ENCODE results near the gene SLAMF1. TPM values are rescaled to one million over a fixed set of nuclear protein-coding genes. Genes with fewer than 3 reads are reported as not detected.

SLAMF1 gene
- total and polyA plus RNA-seq, 4 experiments from 2014 or later, result 21.4 to 62.5 (median 59.9) TPM

- H3K4me1 ChIP-seq (ENCODE audit: insufficient read depth, low read length), result peaks cover 55% of the 10 kb centered on the region
- H3K4me1 Mint-ChIP-seq, result peaks cover 43 to 60% (median 49%) of the 10 kb centered on the region in 4 donors
- peaks cover 59% of the 10 kb centered on the region for H3K36me3 ChIP-seq (ENCODE audit: insufficient read depth, low read length)
- peaks cover 60 to 80% of the 10 kb centered on the region in 2 donors for H3K36me3 Mint-ChIP-seq
- no peaks in the 10 kb centered on the region for H3K9me3 ChIP-seq (ENCODE audit: control insufficient read depth in 1 of 2, low read length in 2 of 2)
- peak overlapping the region; percentile 55 for H3K27ac ChIP-seq (ENCODE audit: low read depth, low read length)
- CTCF ChIA-PET (ENCODE audit: partially characterized antibody), result interaction anchor here (0.9 to 15.8 kb wide), 29 partner anchors 8 to 273 kb away, joined by 3 to 310 read pairs (median 8); partner anchors contain the start of genes CD48, ITLN2 and SLAMF1
- no peak overlapping the region for H3K4me3 ChIP-seq (ENCODE audit: low read length in 2 of 2)
- intact Hi-C loops (cut with micrococcal nuclease), result loop anchor here (5.0 kb wide), 1 partner anchor 312 kb away; no protein-coding TSS in a partner anchor
- DNase-seq, result no peak
- H3K4me3 Mint-ChIP-seq, result no peak overlapping the region
- POLR2A ChIA-PET (ENCODE audit: partially characterized antibody), result interaction anchor here (0.9 to 7.5 kb wide), 9 partner anchors 15 to 88 kb away, joined by 3 to 85 read pairs (median 5); partner anchors contain the start of gene CD48
- peaks cover 0 to 2% (median 0%) of the 10 kb centered on the region in 8 donors for H3K9me3 Mint-ChIP-seq
- no peaks in the 10 kb centered on the region for H3K27me3 ChIP-seq (ENCODE audit: insufficient read depth, low read length)
- peak overlapping the region in 6 of 7 donors; percentile 32 to 97 (median 88) for H3K27ac Mint-ChIP-seq
- H3K27me3 Mint-ChIP-seq, result no peaks in the 10 kb centered on the region
These were observed 33.6 kb upstream of the SLAMF1 start for GRCh38 chr1:160680399-160680798.

- no peaks in the 10 kb centered on the region for H3K27me3 ChIP-seq (ENCODE audit: insufficient read depth, low read length)
- no peak overlapping the region for H3K27ac ChIP-seq (ENCODE audit: low read depth, low read length)
- Mint-ChIP-seq H3K27ac (peak overlapping the region; percentile 3 to 90 (median 63)), H3K4me1 (peaks cover 38 to 55% (median 48%) of the 10 kb centered on the region in 4 donors), H3K9me3 (peaks cover 0 to 1% (median 0%) of the 10 kb centered on the region in 8 donors), H3K4me3 (peak overlapping the region in 1 of 8 donors; percentile 2), H3K27me3 (no peaks in the 10 kb centered on the region), H3K36me3 (peaks cover 55 to 75% of the 10 kb centered on the region in 2 donors)
- ChIA-PET POLR2A (ENCODE audit: partially characterized antibody) (interaction anchor here (1.2 to 7.5 kb wide), 7 partner anchors 27 to 88 kb away, joined by 3 to 85 read pairs (median 18); partner anchors contain the start of gene CD48), CTCF (ENCODE audit: partially characterized antibody) (interaction anchor here (0.9 to 15.8 kb wide), 20 partner anchors 15 to 273 kb away, joined by 3 to 310 read pairs (median 18); partner anchors contain the start of genes CD48, ITLN2 and SLAMF1)
- H3K4me3 ChIP-seq (ENCODE audit: low read length in 2 of 2), result no peak overlapping the region
- H3K36me3 ChIP-seq (ENCODE audit: insufficient read depth, low read length), result peaks cover 55% of the 10 kb centered on the region
- no peaks in the 10 kb centered on the region for H3K9me3 ChIP-seq (ENCODE audit: control insufficient read depth in 1 of 2, low read length in 2 of 2)
- intact Hi-C loops (cut with micrococcal nuclease), result loop anchor here (5.0 kb wide), 2 partner anchors 138 to 312 kb away; no protein-coding TSS in a partner anchor
- peaks cover 55% of the 10 kb centered on the region for H3K4me1 ChIP-seq (ENCODE audit: insufficient read depth, low read length)
- DNase-seq, result no peak
These were observed 33.0 kb upstream of the SLAMF1 start for GRCh38 chr1:160679893-160680292.

- peaks cover 0 to 1% (median 0%) of the 10 kb centered on the region in 8 donors for H3K9me3 Mint-ChIP-seq
- H3K27me3 ChIP-seq (ENCODE audit: insufficient read depth, low read length), result no peaks in the 10 kb centered on the region
- CTCF ChIA-PET (ENCODE audit: partially characterized antibody), result interaction anchor here (1.5 to 15.8 kb wide), 10 partner anchors 37 to 159 kb away, joined by 3 to 310 read pairs (median 51); partner anchors contain the start of gene CD48
- H3K36me3 ChIP-seq (ENCODE audit: insufficient read depth, low read length), result peaks cover 46% of the 10 kb centered on the region
- peaks cover 55% of the 10 kb centered on the region for H3K4me1 ChIP-seq (ENCODE audit: insufficient read depth, low read length)
- no peaks in the 10 kb centered on the region for H3K27me3 Mint-ChIP-seq
- POLR2A ChIA-PET (ENCODE audit: partially characterized antibody), result interaction anchor here (0.9 to 2.7 kb wide), 2 partner anchors 58 to 67 kb away, joined by 3 to 8 read pairs; no protein-coding TSS in a partner anchor
- no peaks in the 10 kb centered on the region for H3K9me3 ChIP-seq (ENCODE audit: control insufficient read depth in 1 of 2, low read length in 2 of 2)
- H3K4me3 Mint-ChIP-seq, result no peak overlapping the region
- peaks cover 10 to 27% (median 24%) of the 10 kb centered on the region in 4 donors for H3K4me1 Mint-ChIP-seq
- intact Hi-C loops (cut with micrococcal nuclease), result loop anchor here (5.0 kb wide), 1 partner anchor 135 kb away; no protein-coding TSS in a partner anchor
- H3K27ac Mint-ChIP-seq, result peak overlapping the region in 4 of 7 donors; percentile 42 to 70 (median 56)
- DNase-seq, result no peak
- no peak overlapping the region for H3K27ac ChIP-seq (ENCODE audit: low read depth, low read length)
- peaks cover 39 to 53% of the 10 kb centered on the region in 2 donors for H3K36me3 Mint-ChIP-seq
- no peak overlapping the region for H3K4me3 ChIP-seq (ENCODE audit: low read length in 2 of 2)
These were observed 30.2 kb upstream of the SLAMF1 start for GRCh38 chr1:160676869-160677597.

GRCh38 chr1:160675641-160676410 lies 29.0 kb upstream of the SLAMF1 start:
- H3K27ac ChIP-seq (ENCODE audit: low read depth, low read length), result peak overlapping the region; percentile 47
- ChIA-PET POLR2A (ENCODE audit: partially characterized antibody) (interaction anchor here (0.7 to 5.6 kb wide), 19 partner anchors 8 to 246 kb away, joined by 3 to 82 read pairs (median 5); partner anchors contain the start of genes CD48, LY9 and SLAMF1), CTCF (ENCODE audit: partially characterized antibody) (interaction anchor here (0.6 to 15.8 kb wide), 46 partner anchors 9 to 1003 kb away, joined by 3 to 310 read pairs (median 6); partner anchors contain the start of genes CD48, LY9, SLAMF1 and SLAMF6)
- no peaks in the 10 kb centered on the region for H3K27me3 ChIP-seq (ENCODE audit: insufficient read depth, low read length)
- intact Hi-C loops (cut with micrococcal nuclease), result loop anchor here (1.0 to 5.0 kb wide), 5 partner anchors 29 to 134 kb away; partner anchors contain the start of gene SLAMF1
- H3K4me1 ChIP-seq (ENCODE audit: insufficient read depth, low read length), result peaks cover 49% of the 10 kb centered on the region
- Mint-ChIP-seq H3K27me3 (no peaks in the 10 kb centered on the region), H3K9me3 (peaks cover 0 to 1% (median 0%) of the 10 kb centered on the region in 8 donors), H3K4me1 (peaks cover 5 to 22% (median 19%) of the 10 kb centered on the region in 4 donors), H3K4me3 (peak overlapping the region in 3 of 8 donors; percentile 18 to 64 (median 60)), H3K27ac (peak overlapping the region in 4 of 7 donors; percentile 30 to 94 (median 85)), H3K36me3 (peaks cover 34 to 41% of the 10 kb centered on the region in 2 donors)
- H3K36me3 ChIP-seq (ENCODE audit: insufficient read depth, low read length), result peaks cover 34% of the 10 kb centered on the region
- no peaks in the 10 kb centered on the region for H3K9me3 ChIP-seq (ENCODE audit: control insufficient read depth in 1 of 2, low read length in 2 of 2)
- no peak overlapping the region for H3K4me3 ChIP-seq (ENCODE audit: low read length in 2 of 2)
- DNase-seq, result peak; percentile 65 to 80 (median 68)

DNA sequence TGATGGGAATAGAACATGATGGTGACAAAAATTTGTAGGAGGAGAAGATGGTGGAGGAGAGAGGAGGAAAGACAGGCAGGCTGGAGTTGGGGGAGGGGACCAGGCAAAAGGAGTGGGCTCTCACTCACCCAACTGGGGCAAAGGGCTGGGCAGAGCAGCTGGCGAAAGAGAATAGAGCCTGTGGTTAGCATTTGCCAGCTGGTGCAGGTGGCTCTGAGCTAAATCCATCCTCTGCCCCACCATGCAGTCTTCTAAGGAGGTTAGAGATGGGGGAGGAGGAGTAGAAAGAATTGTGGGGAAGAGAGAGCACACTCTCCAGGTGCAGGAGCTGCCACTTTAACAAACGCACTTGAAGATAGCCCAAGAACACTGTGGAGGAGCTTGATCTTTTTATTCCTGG lies 27.6 kb upstream of the SLAMF1 start:
- no peaks in the 10 kb centered on the region for H3K27me3 Mint-ChIP-seq
- no peak overlapping the region for H3K4me3 Mint-ChIP-seq
- no peak for DNase-seq
- ChIA-PET CTCF (ENCODE audit: partially characterized antibody) (interaction anchor here (1.0 to 15.8 kb wide), 31 partner anchors 9 to 303 kb away, joined by 3 to 310 read pairs (median 9); partner anchors contain the start of genes CD48 and SLAMF1), POLR2A (ENCODE audit: partially characterized antibody) (interaction anchor here (1.0 to 5.6 kb wide), 16 partner anchors 10 to 244 kb away, joined by 3 to 82 read pairs (median 12); partner anchors contain the start of genes CD48, CD84, LY9 and SLAMF1)
- H3K4me1 ChIP-seq (ENCODE audit: insufficient read depth, low read length), result peaks cover 49% of the 10 kb centered on the region
- no peak overlapping the region for H3K4me3 ChIP-seq (ENCODE audit: low read length in 2 of 2)
- H3K36me3 Mint-ChIP-seq, result peaks cover 27 to 31% of the 10 kb centered on the region in 2 donors
- peak overlapping the region; percentile 59 for H3K27ac ChIP-seq (ENCODE audit: low read depth, low read length)
- no peaks in the 10 kb centered on the region for H3K27me3 ChIP-seq (ENCODE audit: insufficient read depth, low read length)
- no peaks in the 10 kb centered on the region for H3K9me3 ChIP-seq (ENCODE audit: control insufficient read depth in 1 of 2, low read length in 2 of 2)
- intact Hi-C loops (cut with micrococcal nuclease), result no loop called here
- H3K27ac Mint-ChIP-seq, result no peak overlapping the region
- peaks cover 10 to 26% (median 15%) of the 10 kb centered on the region in 4 donors for H3K4me1 Mint-ChIP-seq
- H3K9me3 Mint-ChIP-seq, result peaks cover 0 to 1% (median 0%) of the 10 kb centered on the region in 8 donors
- H3K36me3 ChIP-seq (ENCODE audit: insufficient read depth, low read length), result peaks cover 19% of the 10 kb centered on the region
